Activated CD4-positive, CD25-positive, alpha-beta regulatory T cell treated with anti-CD3 and anti-CD28 coated beads, Interleukin-2, amount 50 U/mL, for 72 hours (primary cell): ENCODE results near the gene FILIP1L.

Experiments used
- DNase-seq: peaks from one replicate; pipeline ENCODE4 v3.0.0; 2021

FILIP1L gene

GRCh38 chr3:99966662-99967416, 147.5 kb downstream of the FILIP1L start:
- no peak for DNase-seq

GRCh38 chr3:99965681-99966408, 148.5 kb downstream of the FILIP1L start:
- no peak for DNase-seq

- no peak for DNase-seq
Observed at GRCh38 chr3:99965077-99965476, 149.2 kb downstream of the FILIP1L start.

- DNase-seq, result no peak
Observed at GRCh38 chr3:99962703-99963102, 151.6 kb downstream of the FILIP1L start.

DNA sequence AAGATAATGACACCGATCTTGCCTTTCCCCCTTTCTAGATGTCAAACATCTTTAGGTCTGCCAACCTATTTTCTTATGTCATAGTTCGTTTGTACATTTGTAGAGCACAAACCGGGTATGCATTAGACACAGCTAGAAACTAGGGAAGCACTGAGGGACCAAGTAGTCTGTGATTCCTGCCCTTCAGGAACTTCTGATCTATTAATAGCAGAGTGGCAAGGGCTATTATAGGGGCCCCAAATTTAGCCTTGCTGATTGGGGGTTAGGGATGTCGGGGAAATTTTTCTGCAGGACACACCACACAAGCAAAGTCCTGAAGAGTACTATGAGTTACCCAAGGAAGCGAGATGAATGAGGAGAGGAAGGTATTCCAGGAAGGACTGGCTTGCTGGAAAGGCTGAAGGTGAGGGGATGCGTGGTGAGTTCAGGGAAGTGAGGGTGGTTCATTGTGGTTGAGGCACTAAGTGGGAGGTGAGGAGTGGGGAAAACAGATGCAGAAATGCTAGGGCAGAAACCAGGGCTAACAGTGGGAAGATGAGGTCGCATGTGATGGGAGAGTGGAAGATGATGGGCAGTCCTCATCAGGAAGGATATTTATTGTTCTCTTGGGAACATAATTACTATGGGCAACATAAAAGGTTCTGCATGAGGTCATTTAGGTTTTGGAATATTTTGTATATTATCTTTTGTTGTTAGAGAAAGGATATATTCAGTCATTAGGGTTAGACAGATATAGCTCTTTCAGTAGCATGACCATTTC, 152.4 kb downstream of the FILIP1L start:
- DNase-seq, result no peak

DNA sequence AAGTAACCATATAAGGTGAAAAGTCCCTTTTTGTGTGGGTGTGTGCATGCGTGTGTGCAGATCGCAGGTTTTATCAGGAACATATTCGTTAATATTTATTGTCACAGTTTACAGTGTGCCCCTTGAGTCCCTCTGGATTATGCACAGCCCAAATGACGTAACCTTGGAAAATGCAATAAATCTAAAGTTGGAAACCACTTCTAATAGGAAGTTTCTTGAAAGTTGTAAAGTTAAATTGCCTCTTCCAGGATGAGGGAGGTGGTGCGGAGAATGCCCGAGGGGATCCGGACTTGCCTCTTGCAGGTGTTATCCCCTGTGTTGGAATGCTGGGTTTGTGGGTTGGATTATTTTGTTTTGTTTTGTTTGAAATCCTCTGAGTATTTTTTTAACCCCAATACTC, 153.4 kb downstream of the FILIP1L start:
- no peak for DNase-seq

GRCh38 chr3:99960123-99960878, 154.0 kb downstream of the FILIP1L start:
- DNase-seq, result no peak

GRCh38 chr3:99958222-99958912, 155.9 kb downstream of the FILIP1L start:
- DNase-seq, result no peak

GRCh38 chr3:99957151-99957796, 157.0 kb downstream of the FILIP1L start:
- DNase-seq, result no peak

- no peak for DNase-seq
Observed at GRCh38 chr3:99955773-99956562, 158.3 kb downstream of the FILIP1L start.

GRCh38 chr3:99954914-99955644, 159.2 kb downstream of the FILIP1L start:
- DNase-seq, result no peak

GRCh38 chr3:99953596-99953995, 160.7 kb downstream of the FILIP1L start:
- no peak for DNase-seq

- no peak for DNase-seq
Observed at GRCh38 chr3:99952306-99952705, 162.0 kb downstream of the FILIP1L start.

- DNase-seq, result no peak
Observed at GRCh38 chr3:99951701-99952100, 162.6 kb downstream of the FILIP1L start.

- DNase-seq, result no peak
Observed at GRCh38 chr3:99950921-99951320, 163.4 kb downstream of the FILIP1L start.

DNA sequence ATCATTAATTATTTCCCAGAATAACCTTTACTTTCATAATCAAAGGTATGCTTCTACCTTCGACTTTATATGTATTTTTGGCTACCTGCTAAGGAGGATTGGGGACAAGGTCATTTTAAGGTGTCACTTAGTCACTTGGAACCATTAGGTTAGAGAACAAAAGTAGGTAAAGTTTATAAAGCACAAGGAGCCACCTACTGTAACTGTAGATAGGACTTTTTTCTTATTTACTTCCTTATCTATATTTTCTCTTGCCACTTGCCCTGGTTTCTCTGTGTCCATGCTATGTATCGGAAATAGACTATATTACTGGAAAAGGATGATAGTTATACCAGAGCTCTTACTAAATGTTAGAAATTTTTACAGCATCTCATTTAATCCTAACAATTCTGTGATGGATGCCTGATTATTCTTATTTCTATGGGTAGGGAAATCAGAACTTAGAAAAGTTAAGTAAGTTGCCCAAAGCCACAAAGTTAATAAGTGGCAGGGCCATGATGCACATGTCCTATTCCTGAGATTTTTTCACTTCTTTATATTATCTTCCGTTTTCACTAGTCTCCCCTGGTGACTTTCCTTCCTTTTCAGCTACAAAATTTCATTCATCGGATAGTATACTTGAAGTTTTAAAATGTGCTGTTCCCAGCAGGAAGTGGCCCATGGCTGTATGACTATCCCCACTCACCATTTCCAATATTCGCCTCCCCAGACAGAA, 164.2 kb downstream of the FILIP1L start:
- no peak for DNase-seq

DNA sequence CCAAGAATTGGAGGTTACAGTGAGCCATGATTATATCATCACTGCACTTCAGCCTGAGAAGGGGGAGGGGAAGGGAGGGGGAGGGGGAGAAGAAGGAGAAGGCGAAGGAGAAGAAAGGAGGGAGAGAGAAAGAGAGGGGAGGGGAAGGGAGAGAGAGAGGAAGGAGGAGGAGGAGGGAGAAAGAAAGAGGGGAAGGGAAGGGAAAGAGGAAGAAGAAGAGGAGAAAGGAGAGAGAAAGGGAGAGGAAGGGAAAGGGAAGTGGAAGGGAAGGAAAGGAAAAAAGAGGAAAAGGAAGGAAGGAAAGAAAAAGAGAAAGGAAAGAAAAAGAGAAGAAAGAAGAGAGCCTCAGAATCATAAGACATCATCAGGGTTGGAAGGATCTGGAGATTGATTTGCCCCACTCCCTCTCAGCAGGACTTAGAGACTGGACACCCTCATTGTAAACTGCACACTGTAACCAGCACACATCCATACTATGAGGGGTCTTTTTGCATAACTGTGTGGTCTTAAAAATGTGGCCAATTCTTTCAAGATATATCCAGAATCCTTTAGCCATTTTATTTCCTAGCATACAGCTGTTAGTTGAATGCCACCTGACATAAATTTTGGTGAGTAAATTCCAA, 165.7 kb downstream of the FILIP1L start:
- DNase-seq, result no peak

GRCh38 chr3:99947356-99947755, 166.9 kb downstream of the FILIP1L start:
- DNase-seq, result no peak
